DMS79 (cell line): ENCODE measurements around the gene PDZD2.

ENCODE experiments used
- DNase-seq: peaks from one replicate; lab custom pipeline; 2025; lab: John Stamatoyannopoulos, UW

Gene PDZD2

DNA sequence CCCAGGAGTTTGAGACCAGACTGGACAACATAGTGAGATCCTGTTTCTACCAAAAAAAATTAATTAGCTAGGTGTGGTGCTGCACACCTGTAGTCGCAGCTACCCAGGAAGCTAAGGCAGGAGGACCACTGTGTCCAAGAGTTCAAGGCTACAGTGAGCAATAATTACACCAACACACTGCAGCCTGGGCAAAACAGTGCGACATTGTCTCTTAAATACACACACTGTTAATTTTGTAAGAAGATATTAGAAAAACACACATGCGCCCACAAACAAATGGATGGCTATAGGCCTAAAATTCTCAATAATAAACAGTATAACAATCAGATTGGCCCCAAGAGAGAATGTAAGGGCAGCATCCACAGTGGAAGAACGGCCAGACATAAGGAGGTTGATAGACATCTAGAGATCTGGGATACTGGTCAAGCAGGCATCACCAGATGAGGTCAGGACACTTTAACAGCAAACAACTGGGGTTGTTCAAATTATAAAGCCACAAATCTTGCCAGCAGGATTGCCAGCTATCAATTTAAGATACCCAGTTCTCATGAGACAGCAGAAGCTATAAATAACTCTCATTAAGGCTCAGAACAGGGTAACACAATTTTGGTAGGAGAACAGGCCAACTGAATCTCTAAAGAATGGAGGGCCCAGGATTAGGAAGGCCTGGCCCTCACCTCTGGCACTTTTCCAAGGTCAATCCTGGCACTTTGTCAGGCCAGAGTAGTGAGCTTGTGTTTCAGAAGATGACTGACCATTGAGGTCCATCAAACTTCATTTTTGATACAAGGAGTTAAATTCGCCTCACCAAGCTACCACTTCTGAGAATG is 505.7 kb downstream of the PDZD2 start:
- no peak for DNase-seq

GRCh38 chr5:32145378-32145777 is 506.4 kb downstream of the PDZD2 start:
- no peak for DNase-seq

DNA sequence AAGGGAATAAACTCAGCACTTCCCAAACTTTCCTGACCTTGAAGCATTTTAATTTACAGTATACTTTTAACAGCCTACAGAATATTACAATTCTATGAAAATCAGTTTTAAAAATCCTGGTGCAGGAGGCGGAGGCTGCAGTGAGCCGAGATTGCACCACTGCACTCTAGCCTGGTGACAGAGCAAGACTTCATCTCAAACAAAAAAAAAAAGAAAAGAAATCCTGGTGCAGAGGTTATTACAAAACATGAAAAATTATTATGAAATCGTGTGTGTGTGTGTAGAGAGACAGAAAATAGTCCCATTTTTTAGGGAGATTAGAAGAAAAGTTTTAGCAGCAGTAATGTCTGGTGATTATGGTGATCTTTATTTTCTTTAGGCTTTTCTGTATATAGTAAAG is 508.3 kb downstream of the PDZD2 start:
- no peak for DNase-seq

GRCh38 chr5:32147959-32148358 is 509.0 kb downstream of the PDZD2 start:
- DNase-seq = no peak

GRCh38 chr5:32150366-32150765 is 511.4 kb downstream of the PDZD2 start:
- DNase-seq = no peak

- no peak for DNase-seq
Measured at GRCh38 chr5:32151198-32151597, 512.3 kb downstream of the PDZD2 start.

DNA sequence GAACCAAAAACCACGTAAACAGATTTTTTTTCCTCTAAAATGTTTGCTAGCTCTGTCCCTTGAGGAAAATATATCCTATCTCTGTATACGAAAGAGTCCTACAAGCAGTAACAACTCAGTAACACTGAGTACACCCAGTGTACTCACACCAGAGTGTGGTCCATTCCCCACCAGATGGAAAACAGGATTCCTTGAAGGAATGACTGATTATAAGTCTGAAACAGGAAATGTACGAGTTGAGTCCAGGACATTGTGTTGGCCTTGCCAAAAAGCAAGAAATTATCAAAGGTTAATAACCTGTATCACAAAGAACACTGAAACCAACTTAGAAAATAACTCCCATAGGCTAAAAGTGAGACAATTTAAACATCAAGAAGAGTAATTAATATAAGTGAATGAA is 514.8 kb downstream of the PDZD2 start:
- DNase-seq = no peak

DNA sequence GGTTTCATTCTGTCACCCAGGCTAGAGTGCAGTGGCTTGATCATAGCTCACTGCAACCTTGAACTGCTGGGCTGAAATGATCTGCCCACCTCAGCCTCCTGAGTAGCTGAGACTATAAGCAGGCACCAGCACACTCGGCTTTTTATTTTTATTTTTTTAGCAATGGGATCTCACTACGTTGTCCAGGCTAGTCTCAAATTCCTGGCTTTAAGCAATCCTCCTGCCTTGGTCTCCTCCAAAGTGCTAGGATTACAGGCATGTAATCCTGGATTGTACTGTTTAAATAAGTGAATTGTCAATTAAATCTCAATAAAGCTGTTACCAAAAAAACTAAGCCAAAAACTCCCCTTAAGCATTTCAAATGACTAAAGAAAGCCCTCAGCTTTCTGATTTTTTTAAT is 516.3 kb downstream of the PDZD2 start:
- no peak for DNase-seq

DNA sequence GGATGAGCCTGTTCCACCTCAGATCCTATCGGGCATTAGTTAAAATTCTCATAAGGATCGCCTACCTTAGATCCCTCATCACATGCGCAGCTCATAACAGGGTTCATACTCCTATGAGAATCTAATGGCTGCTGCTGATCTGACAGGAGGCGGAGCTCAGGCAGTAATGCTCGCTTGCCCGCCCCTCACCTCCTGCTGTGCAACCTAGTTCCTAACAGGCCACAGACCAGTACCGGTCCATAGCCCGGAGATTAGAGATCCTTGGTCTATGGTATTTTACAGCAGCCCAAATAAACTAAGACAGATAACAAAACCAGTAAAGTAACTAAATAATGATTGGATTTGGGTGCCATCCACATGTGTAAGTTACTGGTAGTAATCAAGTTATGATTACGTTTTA is 517.7 kb downstream of the PDZD2 start:
- no peak for DNase-seq

- DNase-seq = no peak
Measured at GRCh38 chr5:32157078-32157477, 518.1 kb downstream of the PDZD2 start.

- DNase-seq = no peak
Measured at GRCh38 chr5:32158679-32158975, 519.7 kb downstream of the PDZD2 start.

DNA sequence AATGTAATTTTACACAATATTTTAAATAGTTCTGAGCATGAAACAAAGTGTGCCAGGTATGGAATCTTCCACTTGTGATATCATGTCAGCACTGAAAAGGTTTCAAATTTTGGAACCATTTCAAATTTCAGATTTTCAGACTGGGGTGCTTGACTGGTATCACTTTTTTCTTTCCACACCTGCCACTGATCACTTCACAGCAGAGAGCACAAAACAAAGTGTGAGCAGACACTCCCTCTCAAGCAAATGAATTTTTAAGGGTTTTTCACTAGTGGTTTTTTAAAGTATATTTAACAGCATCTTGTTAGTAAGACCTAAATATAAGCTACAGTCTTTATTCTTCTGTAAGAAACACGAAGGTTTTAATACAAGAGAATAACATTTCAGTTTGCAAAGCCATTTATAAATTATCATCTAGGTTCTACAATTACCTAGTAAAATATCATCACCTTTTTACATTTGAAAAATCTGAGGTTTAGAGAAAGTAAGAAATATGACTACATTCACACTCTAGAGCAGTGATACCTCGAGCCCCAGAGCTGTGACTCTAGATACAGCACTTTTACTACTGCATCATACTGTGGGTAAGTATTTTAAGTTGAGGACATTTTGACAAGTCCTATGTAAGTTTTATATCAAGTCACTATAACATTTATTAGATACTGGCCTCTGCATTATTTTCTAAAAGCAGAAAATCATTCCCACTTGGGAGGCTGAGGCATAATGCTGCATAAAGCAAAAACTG is 520.6 kb downstream of the PDZD2 start:
- DNase-seq = no peak

- no peak for DNase-seq
Measured at GRCh38 chr5:32160228-32160627, 521.3 kb downstream of the PDZD2 start.
